ENCODE measurements around the gene WWC2. TPM values are rescaled to one million over a fixed set of nuclear protein-coding genes. Genes with fewer than 3 reads are reported as not detected.

The WWC2 gene
- total and polyA plus RNA-seq, 9 donors = 9.4 to 43.0 (median 32.5) TPM

DNA sequence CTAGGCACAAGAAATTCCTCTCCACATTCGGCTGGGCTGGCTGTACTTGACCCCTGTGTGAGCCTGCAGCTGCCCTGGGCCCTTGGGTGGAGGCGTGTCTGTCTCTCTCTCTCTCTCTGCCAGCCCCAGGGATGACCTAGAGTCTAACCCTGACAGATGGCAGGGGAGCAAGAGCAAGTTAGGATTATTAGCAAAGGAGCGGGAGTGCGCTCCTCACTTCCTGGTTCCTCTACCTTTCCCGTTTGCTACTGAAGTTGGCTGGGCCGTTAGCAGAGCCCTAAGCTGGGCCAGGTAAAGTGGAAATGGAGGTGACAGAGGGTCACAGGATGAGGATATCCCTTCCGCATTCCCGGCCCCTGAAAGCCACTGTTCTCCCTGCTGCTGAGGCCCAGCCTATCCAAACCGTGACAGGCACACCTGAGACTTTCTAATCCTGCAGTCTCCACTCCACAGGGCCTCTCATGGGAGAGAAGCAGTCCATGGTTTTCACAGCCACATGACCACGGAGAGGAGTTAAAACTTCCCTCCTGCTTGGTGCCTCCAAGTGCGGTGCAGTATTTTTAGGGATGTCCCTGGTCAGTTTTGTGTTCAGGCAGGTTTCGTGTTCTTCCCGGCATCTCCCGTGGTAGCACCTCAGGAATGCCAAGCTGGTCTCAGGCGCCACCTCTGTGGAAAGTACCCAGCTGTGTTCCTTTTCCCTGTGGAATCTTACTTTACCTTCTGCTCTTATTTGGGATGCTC, 141.7 kb downstream of the WWC2 start:
- no peak for TF ChIP-seq EP300 (IDR thresholded peaks at IDR 0.05)
- TF ChIP-seq CTCF (IDR thresholded peaks at IDR 0.05) = no peak
- no peak for TF ChIP-seq POLR2A (IDR thresholded peaks at IDR 0.05)
- Histone ChIP-seq H3K27ac (no peak overlapping the region), H3K4me3 (no peak overlapping the region), H3K9me3 (no peaks in the 10 kb centered on the region), H3K27me3 (no peaks in the 10 kb centered on the region), H3K36me3 (no peaks in the 10 kb centered on the region), H3K4me1 (ENCODE audit: insufficient read depth) (peaks cover 5% of the 10 kb centered on the region)
- intact Hi-C loops (cut with DNase I) = no loop called here
- DNase-seq = no peak
- 74 to 80% (median 74%) methylated on average over 15 of the region's 15 CpGs for WGBS, 3 donors

GRCh38 chr4:183241322-183241640, 142.2 kb downstream of the WWC2 start:
- Histone ChIP-seq H3K4me3 (no peak overlapping the region), H3K27me3 (no peaks in the 10 kb centered on the region), H3K36me3 (no peaks in the 10 kb centered on the region), H3K27ac (no peak overlapping the region), H3K9me3 (no peaks in the 10 kb centered on the region), H3K4me1 (ENCODE audit: insufficient read depth) (peaks cover 5% of the 10 kb centered on the region)
- intact Hi-C loops (cut with DNase I) = no loop called here
- TF ChIP-seq EP300 (IDR thresholded peaks at IDR 0.05) (no peak), CTCF (IDR thresholded peaks at IDR 0.05) (no peak), POLR2A (IDR thresholded peaks at IDR 0.05) (no peak)
- DNase-seq = no peak
- WGBS, 3 donors = 12 to 29% (median 24%) methylated on average over 4 of the region's 4 CpGs

DNA sequence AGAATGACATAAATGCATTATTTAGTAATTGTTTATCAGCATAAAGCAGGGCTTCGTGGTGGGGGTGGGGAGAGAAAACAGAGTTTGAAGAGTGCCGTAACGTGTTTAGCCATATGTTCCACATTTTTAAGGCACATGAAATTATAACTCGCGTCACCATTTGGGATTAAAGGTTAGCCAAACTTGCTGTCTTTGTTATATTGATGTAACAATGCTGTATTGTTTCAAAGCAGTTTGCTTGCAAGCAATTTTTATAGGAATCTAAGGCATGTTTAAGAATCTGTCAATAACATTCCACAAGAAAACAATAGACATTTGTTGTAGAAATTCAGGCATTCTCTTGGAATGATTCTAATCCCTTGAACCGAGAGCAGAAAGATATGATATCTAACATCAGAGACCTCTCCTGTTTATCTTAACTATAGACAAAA, 142.7 kb downstream of the WWC2 start:
- Histone ChIP-seq H3K4me3 (no peak overlapping the region), H3K27me3 (no peaks in the 10 kb centered on the region), H3K9me3 (no peaks in the 10 kb centered on the region), H3K36me3 (no peaks in the 10 kb centered on the region), H3K27ac (no peak overlapping the region), H3K4me1 (ENCODE audit: insufficient read depth) (peaks cover 5% of the 10 kb centered on the region)
- WGBS, 3 donors = 25 to 49% (median 31%) methylated on average over 6 of the region's 6 CpGs
- DNase-seq = no peak
- TF ChIP-seq POLR2A (IDR thresholded peaks at IDR 0.05) = no peak
- TF ChIP-seq CTCF (IDR thresholded peaks at IDR 0.05) = no peak
- no peak for TF ChIP-seq EP300 (IDR thresholded peaks at IDR 0.05)
- intact Hi-C loops (cut with DNase I) = no loop called here

DNA sequence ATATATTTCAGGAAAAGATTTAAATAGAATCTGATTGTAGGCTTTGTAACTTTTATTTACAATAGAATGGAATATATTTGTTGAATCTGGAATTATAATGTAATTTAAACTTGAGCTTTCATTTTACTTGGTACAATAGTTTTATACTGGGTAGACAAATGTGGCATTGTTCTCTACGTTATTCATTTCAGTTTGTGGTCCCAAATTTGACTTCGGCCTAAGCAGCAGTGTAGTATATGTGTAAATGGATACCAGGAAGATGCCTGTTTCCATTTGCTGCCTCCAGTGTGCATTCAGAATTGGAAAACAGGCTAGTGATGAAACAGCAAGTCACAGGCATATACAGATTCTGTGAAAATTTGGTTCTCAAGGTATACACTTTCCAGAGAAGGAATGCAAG, 143.2 kb downstream of the WWC2 start:
- no peaks in the 10 kb centered on the region for H3K27me3 ChIP-seq
- no peak overlapping the region for H3K27ac ChIP-seq
- TF ChIP-seq EP300 (IDR thresholded peaks at IDR 0.05) (no peak), POLR2A (IDR thresholded peaks at IDR 0.05) (no peak), CTCF (IDR thresholded peaks at IDR 0.05) (no peak)
- H3K36me3 ChIP-seq = no peaks in the 10 kb centered on the region
- DNase-seq = no peak
- intact Hi-C loops (cut with DNase I) = no loop called here
- no peak overlapping the region for H3K4me3 ChIP-seq
- no peaks in the 10 kb centered on the region for H3K9me3 ChIP-seq
- peaks cover 5% of the 10 kb centered on the region for H3K4me1 ChIP-seq (ENCODE audit: insufficient read depth)
- 76 to 86% (median 81%) methylated on average over 2 of the region's 2 CpGs for WGBS, 3 donors
